DND-41 (cell line): ENCODE data around the gene MACC1.

Experiments
- ATAC-seq: fragments of 200-7000 bp; cut with Tn5 transposase; 3 replicates; pipeline ENCODE4 v1.9.1; 2021; ENCODE audit warnings: low read depth; ENCODE audit not compliant: insufficient read depth
- DNase-seq: peaks from one replicate; pipeline ENCODE4 v3.0.0-alpha.2; 2020
- H2AFZ ChIP-seq: 2 replicates; pipeline ENCODE4 v1.6.0; 2012; ENCODE audit warnings: low read depth, low read length
- H3K27ac ChIP-seq: 2 replicates; pipeline ENCODE4 v1.5.1; 2012; ENCODE audit warnings: low read length, inconsistent platforms
- H3K27me3 ChIP-seq: fragments of 200-600 bp; sonication (generic); 2 replicates; pipeline ENCODE4 v1.6.0; 2012; ENCODE audit warnings: low read length, mild to moderate bottlenecking, inconsistent platforms; ENCODE audit not compliant: insufficient read depth, poor library complexity
- H3K36me3 ChIP-seq: 2 replicates; pipeline ENCODE4 v1.5.1; 2012; ENCODE audit warnings: low read length, inconsistent platforms; ENCODE audit not compliant: insufficient read depth
- H3K4me1 ChIP-seq: 2 replicates; pipeline ENCODE4 v1.5.1; 2012; ENCODE audit warnings: mild to moderate bottlenecking, low read length; ENCODE audit not compliant: insufficient read depth
- H3K4me2 ChIP-seq: 2 replicates; pipeline ENCODE4 v1.6.0; 2012; ENCODE audit warnings: mild to moderate bottlenecking, moderate library complexity, low read length, inconsistent platforms; ENCODE audit not compliant: insufficient read depth
- H3K4me3 ChIP-seq, 2 experiments: fragments of 200-600 bp in 1 of 2; shearing (Covaris generic) in 1 of 2; 2 replicates each; pipeline ENCODE4 v1.5.1; 2012 to 2016; ENCODE audit warnings: inconsistent platforms in 2 of 2, low read length in 2 of 2, mild to moderate bottlenecking in 2 of 2, low read depth in 1 of 2, moderate library complexity in 1 of 2
- H3K79me2 ChIP-seq: 2 replicates; pipeline ENCODE4 v1.6.0; 2012; ENCODE audit warnings: low read length, inconsistent platforms; ENCODE audit not compliant: insufficient read depth
- H3K9ac ChIP-seq: 2 replicates; pipeline ENCODE4 v1.6.0; 2012; ENCODE audit warnings: low read depth, mild to moderate bottlenecking, inconsistent platforms, low read length, moderate library complexity
- H3K9me3 ChIP-seq: 2 replicates; pipeline ENCODE4 v1.5.1; 2012; ENCODE audit warnings: low read length, moderate library complexity, mild to moderate bottlenecking, inconsistent platforms; ENCODE audit not compliant: insufficient read depth, severe bottlenecking
- H4K20me1 ChIP-seq: 2 replicates; pipeline ENCODE4 v1.6.0; 2012; ENCODE audit warnings: low read length; ENCODE audit not compliant: insufficient read depth
- EZH2 ChIP-seq: IDR thresholded peaks from 3 replicates; pipeline ENCODE4 v1.6.1; 2012; ENCODE audit warnings: borderline replicate concordance, low read depth, mild to moderate bottlenecking, moderate library complexity, low read length, inconsistent platforms; ENCODE audit not compliant: severe bottlenecking
- TF ChIP-seq, protein P1 (sequence below): IDR thresholded peaks from 2 replicates; pipeline ENCODE4 v1.5.1; 2012; ENCODE audit warnings: borderline replicate concordance, low read length, moderate library complexity, mild to moderate bottlenecking; ENCODE audit not compliant: poor library complexity, severe bottlenecking; ENCODE audit errors: extremely low read depth

The MACC1 gene

DNA sequence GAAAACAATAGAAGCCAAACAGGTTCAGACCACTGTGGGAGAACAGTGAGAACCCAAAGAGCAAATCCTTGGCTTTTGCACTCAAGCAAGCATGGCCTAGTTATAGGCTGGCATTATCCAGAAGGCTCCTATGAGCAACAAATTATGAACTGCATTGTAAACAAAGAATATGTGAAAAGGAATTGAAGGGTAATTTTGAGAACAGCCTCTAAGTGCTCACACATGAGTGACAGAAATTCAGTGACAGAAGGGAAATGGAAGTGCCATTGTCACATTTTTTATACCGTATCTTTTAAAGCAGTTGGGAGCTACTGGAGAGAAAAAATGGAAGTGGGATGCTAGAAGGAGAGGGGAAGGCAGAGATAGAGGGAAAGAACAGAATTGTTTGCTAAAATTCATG, 114.2 kb downstream of the MACC1 start:
- TF ChIP-seq, protein P1, sequence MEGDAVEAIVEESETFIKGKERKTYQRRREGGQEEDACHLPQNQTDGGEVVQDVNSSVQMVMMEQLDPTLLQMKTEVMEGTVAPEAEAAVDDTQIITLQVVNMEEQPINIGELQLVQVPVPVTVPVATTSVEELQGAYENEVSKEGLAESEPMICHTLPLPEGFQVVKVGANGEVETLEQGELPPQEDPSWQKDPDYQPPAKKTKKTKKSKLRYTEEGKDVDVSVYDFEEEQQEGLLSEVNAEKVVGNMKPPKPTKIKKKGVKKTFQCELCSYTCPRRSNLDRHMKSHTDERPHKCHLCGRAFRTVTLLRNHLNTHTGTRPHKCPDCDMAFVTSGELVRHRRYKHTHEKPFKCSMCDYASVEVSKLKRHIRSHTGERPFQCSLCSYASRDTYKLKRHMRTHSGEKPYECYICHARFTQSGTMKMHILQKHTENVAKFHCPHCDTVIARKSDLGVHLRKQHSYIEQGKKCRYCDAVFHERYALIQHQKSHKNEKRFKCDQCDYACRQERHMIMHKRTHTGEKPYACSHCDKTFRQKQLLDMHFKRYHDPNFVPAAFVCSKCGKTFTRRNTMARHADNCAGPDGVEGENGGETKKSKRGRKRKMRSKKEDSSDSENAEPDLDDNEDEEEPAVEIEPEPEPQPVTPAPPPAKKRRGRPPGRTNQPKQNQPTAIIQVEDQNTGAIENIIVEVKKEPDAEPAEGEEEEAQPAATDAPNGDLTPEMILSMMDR, result no peak
- TF ChIP-seq EZH2, result no peak
- no peaks in the 10 kb centered on the region for H3K9me3 ChIP-seq
- no peaks in the 10 kb centered on the region for H3K36me3 ChIP-seq
- H3K4me2 ChIP-seq, result no peak overlapping the region
- H3K4me1 ChIP-seq, result no peaks in the 10 kb centered on the region
- ATAC-seq (no peak), DNase-seq (no peak)
- no peaks in the 10 kb centered on the region for H3K27me3 ChIP-seq
- no peaks in the 10 kb centered on the region for H4K20me1 ChIP-seq
- no peaks in the 10 kb centered on the region for H3K79me2 ChIP-seq
- no peak overlapping the region for H3K4me3 ChIP-seq
- H2AFZ ChIP-seq, result no peak overlapping the region
- no peak overlapping the region for H3K27ac ChIP-seq
- no peak overlapping the region for H3K9ac ChIP-seq

DNA sequence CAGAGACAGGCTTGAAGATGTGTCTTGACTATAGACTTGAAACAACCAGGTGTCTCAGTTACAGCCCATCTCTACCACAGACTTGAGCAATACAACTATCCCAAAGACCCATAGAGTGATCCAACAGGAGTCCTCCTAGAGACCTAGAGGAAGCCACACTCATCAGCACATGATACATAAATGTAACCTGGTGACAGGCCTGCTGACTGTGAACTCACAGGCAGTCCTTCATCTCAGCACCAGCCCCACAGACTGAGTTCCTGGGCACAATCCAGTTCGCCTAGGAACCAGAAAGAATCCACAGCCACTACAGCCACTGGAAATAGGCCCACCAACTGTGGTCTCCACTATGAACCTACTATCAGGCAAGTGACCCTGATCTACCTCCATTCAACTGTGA, 121.3 kb downstream of the MACC1 start:
- Histone ChIP-seq H3K9me3 (no peaks in the 10 kb centered on the region), H3K4me3 (no peak overlapping the region), H3K36me3 (no peaks in the 10 kb centered on the region), H4K20me1 (no peaks in the 10 kb centered on the region), H2AFZ (no peak overlapping the region), H3K9ac (no peak overlapping the region), H3K4me2 (no peak overlapping the region), H3K4me1 (no peaks in the 10 kb centered on the region), H3K27ac (no peak overlapping the region), H3K79me2 (no peaks in the 10 kb centered on the region), H3K27me3 (no peaks in the 10 kb centered on the region)
- no peak for TF ChIP-seq EZH2
- TF ChIP-seq, protein P1, result no peak
- ATAC-seq, result no peak
- no peak for DNase-seq

DNA sequence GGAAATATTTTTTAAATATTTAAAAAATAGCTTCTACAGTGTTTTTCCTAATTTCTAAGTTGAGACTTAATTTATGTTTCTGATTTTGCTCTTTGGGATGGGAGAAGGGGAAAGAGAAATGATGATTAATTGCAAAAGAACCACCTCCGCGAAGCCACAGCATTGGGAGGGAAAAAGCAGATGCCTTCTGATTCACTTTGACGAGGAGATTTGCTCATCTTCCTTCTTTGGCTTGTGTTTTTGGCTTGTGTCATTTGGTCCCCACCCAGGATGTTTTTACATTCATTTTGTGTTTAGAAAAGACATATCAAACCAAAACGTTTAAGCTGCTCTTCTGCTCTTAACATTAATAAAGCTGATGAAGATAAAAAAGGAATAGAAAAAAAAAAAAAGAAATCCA, 121.7 kb downstream of the MACC1 start:
- H3K4me3 ChIP-seq, result no peak overlapping the region
- H3K36me3 ChIP-seq, result no peaks in the 10 kb centered on the region
- no peaks in the 10 kb centered on the region for H3K4me1 ChIP-seq
- H2AFZ ChIP-seq, result no peak overlapping the region
- no peaks in the 10 kb centered on the region for H4K20me1 ChIP-seq
- no peaks in the 10 kb centered on the region for H3K79me2 ChIP-seq
- no peak overlapping the region for H3K27ac ChIP-seq
- DNase-seq (no peak), ATAC-seq (no peak)
- no peak overlapping the region for H3K9ac ChIP-seq
- H3K9me3 ChIP-seq, result peaks cover 2% of the 10 kb centered on the region
- H3K4me2 ChIP-seq, result no peak overlapping the region
- no peaks in the 10 kb centered on the region for H3K27me3 ChIP-seq
- TF ChIP-seq, protein P1, result no peak
- no peak for TF ChIP-seq EZH2

DNA sequence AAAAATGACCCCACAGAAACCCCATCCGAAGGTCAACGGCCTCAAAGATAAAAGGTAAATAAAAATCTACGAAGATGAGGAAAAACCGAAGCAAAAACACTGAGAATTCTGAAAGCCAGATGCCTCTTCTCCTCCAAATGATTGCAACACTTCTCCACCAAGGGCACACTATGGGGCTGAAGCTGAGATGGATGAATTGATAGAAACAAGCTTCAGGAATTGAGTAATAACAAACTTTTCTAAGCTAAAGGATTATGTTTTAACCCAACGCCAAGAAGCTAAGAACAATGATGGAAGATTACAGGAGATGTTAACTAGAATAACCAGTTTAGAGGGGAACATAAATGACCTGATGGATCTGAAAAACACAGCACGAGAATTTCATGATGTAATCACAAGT, 127.8 kb downstream of the MACC1 start:
- ATAC-seq, result no peak
- H3K27me3 ChIP-seq, result no peaks in the 10 kb centered on the region
- H2AFZ ChIP-seq, result no peak overlapping the region
- no peak overlapping the region for H3K4me2 ChIP-seq
- H3K4me3 ChIP-seq, result no peak overlapping the region
- no peak overlapping the region for H3K9ac ChIP-seq
- TF ChIP-seq, protein P1, result no peak
- TF ChIP-seq EZH2, result no peak
- no peaks in the 10 kb centered on the region for H3K36me3 ChIP-seq
- H3K27ac ChIP-seq, result no peak overlapping the region
- no peaks in the 10 kb centered on the region for H4K20me1 ChIP-seq
- peaks cover 2% of the 10 kb centered on the region for H3K9me3 ChIP-seq
- no peaks in the 10 kb centered on the region for H3K79me2 ChIP-seq
- DNase-seq, result no peak
- H3K4me1 ChIP-seq, result no peaks in the 10 kb centered on the region
